GM18858 (cell line): Measurements from ENCODE around the gene EHD2.
"Not testable (repeated sequence)": the region's sequence is repeated elsewhere in the genome, so short reads cannot be mapped to it uniquely, and the experiment has no call there.

Experiments used
- ATAC-seq: cut with Tn5 transposase; IDR thresholded peaks from one replicate; pipeline ENCODE4 v1.9.1; 2021; ENCODE audit not compliant: unreplicated experiment

Gene EHD2

GRCh38 chr19:47713046-47714021, at the start of gene EHD2:
Gene EHD2 (plus strand): TSS chr19:47713422. CDS start chr19:47716613, 3,191 bp downstream.
- ATAC-seq: no peak

- ATAC-seq: no peak
Measured at GRCh38 chr19:47663435-47663910, 49.7 kb upstream of the EHD2 start.

GRCh38 chr19:47663911-47664771, 49.1 kb upstream of the EHD2 start:
- ATAC-seq: no peak

GRCh38 chr19:47668556-47668955, 44.7 kb upstream of the EHD2 start:
- ATAC-seq: not testable (repeated sequence)

GRCh38 chr19:47670736-47671135, 42.5 kb upstream of the EHD2 start:
- no peak for ATAC-seq

- no peak for ATAC-seq
Measured at GRCh38 chr19:47671499-47671898, 41.7 kb upstream of the EHD2 start.

- no peak for ATAC-seq
Measured at GRCh38 chr19:47673426-47673825, 39.8 kb upstream of the EHD2 start.

GRCh38 chr19:47674548-47674947, 38.7 kb upstream of the EHD2 start:
- ATAC-seq: no peak

GRCh38 chr19:47675271-47675670, 38.0 kb upstream of the EHD2 start:
- no peak for ATAC-seq

- no peak for ATAC-seq
Measured at GRCh38 chr19:47675859-47676258, 37.4 kb upstream of the EHD2 start.

- ATAC-seq: no peak
Measured at GRCh38 chr19:47676811-47677210, 36.4 kb upstream of the EHD2 start.

GRCh38 chr19:47679251-47679900, 33.8 kb upstream of the EHD2 start:
- ATAC-seq: no peak

GRCh38 chr19:47679922-47680857, 33.0 kb upstream of the EHD2 start:
- no peak for ATAC-seq

- no peak for ATAC-seq
Measured at GRCh38 chr19:47680858-47681332, 32.3 kb upstream of the EHD2 start.

GRCh38 chr19:47681388-47681787, 31.8 kb upstream of the EHD2 start:
- ATAC-seq: no peak

- no peak for ATAC-seq
Measured at GRCh38 chr19:47681936-47682335, 31.3 kb upstream of the EHD2 start.

GRCh38 chr19:47682939-47683338, 30.3 kb upstream of the EHD2 start:
- no peak for ATAC-seq

GRCh38 chr19:47686679-47687450, 26.4 kb upstream of the EHD2 start:
- ATAC-seq: no peak

GRCh38 chr19:47687906-47688305, 25.3 kb upstream of the EHD2 start:
- no peak for ATAC-seq
